PFSK-1 (cell line): ENCODE results near the gene CDH19. TPM values are rescaled to one million over a fixed set of nuclear protein-coding genes. Genes with fewer than 3 reads are reported as not detected.

ENCODE experiments used
- FOXP2 ChIP-seq: optimal IDR thresholded peaks from 2 replicates; pipeline ENCODE3; 2011; ENCODE audit warnings: borderline replicate concordance, control low read depth, inconsistent platforms; ENCODE audit not compliant: insufficient read depth; ENCODE audit errors: extremely low read length, extremely low read depth
- POLR2AphosphoS5 ChIP-seq: IDR thresholded peaks from 2 replicates; pipeline ENCODE4 v1.6.1; 2012; ENCODE audit warnings: low read depth, mild to moderate bottlenecking, control low read depth, low read length, moderate library complexity
- SIN3A ChIP-seq: IDR thresholded peaks from 2 replicates; pipeline ENCODE4 v1.6.1; 2012; ENCODE audit warnings: mild to moderate bottlenecking, low read length, moderate library complexity, borderline replicate concordance; ENCODE audit not compliant: insufficient read depth
- TAF1 ChIP-seq: IDR thresholded peaks from 2 replicates; pipeline ENCODE4 v1.6.1; 2012; ENCODE audit warnings: low read length, control low read depth, borderline replicate concordance; ENCODE audit not compliant: insufficient read depth
- polyA plus RNA-seq: library from polyadenylated mRNA; unstranded; fragments of >200 nt; gene quantifications from one replicate; pipeline ENCODE4 v1.2.1, GENCODE V29; 2012; ENCODE audit warnings: low read depth, missing spikeins; ENCODE audit not compliant: insufficient read length
- TF ChIP-seq, protein P1 (sequence below), 2 experiments: IDR thresholded peaks; 2 replicates each; pipeline versions ENCODE4 v1.6.1 to v1.8.0; 2011 to 2012; ENCODE audit warnings: low read depth in 2 of 2, low read length in 2 of 2, control low read depth in 1 of 2, inconsistent platforms in 1 of 2, mild to moderate bottlenecking in 1 of 2, moderate library complexity in 1 of 2; ENCODE audit not compliant: insufficient read depth in 1 of 2

The CDH19 gene
- polyA plus RNA-seq, result not detected

DNA sequence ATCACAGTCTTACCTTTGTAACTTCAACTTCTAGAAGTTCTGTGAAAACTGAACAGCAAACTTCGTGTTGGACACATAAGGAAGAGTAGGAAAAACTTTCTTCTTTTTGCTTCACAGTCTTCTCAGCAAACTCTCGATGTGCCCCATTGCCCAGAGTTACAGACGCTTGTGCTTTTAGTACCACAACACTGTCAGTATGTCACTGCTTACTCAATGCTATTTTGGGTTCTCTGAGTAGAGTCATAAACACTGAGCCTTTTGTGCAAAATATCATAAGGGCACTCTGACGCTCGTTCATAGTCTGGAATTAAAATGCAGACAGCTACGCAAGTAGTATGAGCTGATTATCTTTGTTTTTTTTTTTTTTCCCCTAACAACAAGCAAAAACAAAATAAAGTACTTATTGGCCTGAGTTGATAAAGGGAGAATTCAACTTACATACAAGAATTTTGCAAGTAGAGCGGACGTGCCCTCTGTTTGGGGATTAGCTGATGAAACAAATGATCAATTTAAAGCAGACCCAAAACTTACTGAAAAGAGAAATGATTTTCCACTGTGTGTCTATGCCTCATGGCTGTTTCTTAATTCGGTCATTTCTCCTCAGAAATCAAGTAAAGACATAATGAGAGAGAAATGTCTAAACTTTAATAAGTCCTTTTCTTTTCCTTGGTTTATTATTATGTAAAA is at the start of gene CDH19:
Gene CDH19 (minus strand): TSS at position 150 of the 687 bp plus-strand sequence. CDS start 31,886 bp downstream, outside the sequence.
- TF ChIP-seq FOXP2 (no peak), TAF1 (no peak)

GRCh38 chr18:66647671-66648070 is 43.8 kb upstream of the CDH19 start:
- TF ChIP-seq FOXP2 (no peak), SIN3A (no peak), TAF1 (no peak), POLR2AphosphoS5 (no peak)
- TF ChIP-seq, protein P1, sequence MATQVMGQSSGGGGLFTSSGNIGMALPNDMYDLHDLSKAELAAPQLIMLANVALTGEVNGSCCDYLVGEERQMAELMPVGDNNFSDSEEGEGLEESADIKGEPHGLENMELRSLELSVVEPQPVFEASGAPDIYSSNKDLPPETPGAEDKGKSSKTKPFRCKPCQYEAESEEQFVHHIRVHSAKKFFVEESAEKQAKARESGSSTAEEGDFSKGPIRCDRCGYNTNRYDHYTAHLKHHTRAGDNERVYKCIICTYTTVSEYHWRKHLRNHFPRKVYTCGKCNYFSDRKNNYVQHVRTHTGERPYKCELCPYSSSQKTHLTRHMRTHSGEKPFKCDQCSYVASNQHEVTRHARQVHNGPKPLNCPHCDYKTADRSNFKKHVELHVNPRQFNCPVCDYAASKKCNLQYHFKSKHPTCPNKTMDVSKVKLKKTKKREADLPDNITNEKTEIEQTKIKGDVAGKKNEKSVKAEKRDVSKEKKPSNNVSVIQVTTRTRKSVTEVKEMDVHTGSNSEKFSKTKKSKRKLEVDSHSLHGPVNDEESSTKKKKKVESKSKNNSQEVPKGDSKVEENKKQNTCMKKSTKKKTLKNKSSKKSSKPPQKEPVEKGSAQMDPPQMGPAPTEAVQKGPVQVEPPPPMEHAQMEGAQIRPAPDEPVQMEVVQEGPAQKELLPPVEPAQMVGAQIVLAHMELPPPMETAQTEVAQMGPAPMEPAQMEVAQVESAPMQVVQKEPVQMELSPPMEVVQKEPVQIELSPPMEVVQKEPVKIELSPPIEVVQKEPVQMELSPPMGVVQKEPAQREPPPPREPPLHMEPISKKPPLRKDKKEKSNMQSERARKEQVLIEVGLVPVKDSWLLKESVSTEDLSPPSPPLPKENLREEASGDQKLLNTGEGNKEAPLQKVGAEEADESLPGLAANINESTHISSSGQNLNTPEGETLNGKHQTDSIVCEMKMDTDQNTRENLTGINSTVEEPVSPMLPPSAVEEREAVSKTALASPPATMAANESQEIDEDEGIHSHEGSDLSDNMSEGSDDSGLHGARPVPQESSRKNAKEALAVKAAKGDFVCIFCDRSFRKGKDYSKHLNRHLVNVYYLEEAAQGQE (IDR thresholded peaks at IDR 0.05; ENCODE audit: insufficient read depth in 1 of 2, low read depth in 2 of 2, low read length in 2 of 2), result no peak

GRCh38 chr18:66646609-66647008 is 42.7 kb upstream of the CDH19 start:
- no peak for TF ChIP-seq TAF1
- TF ChIP-seq, protein P1 (IDR thresholded peaks at IDR 0.05; ENCODE audit: insufficient read depth in 1 of 2, low read depth in 2 of 2, low read length in 2 of 2), result no peak
- TF ChIP-seq SIN3A, result no peak
- no peak for TF ChIP-seq FOXP2
- TF ChIP-seq POLR2AphosphoS5, result no peak

- TF ChIP-seq, protein P1 (IDR thresholded peaks at IDR 0.05; ENCODE audit: insufficient read depth in 1 of 2, low read depth in 2 of 2, low read length in 2 of 2), result no peak
- TF ChIP-seq SIN3A, result no peak
- TF ChIP-seq POLR2AphosphoS5, result no peak
- TF ChIP-seq TAF1, result no peak
- no peak for TF ChIP-seq FOXP2
These were observed 42.1 kb upstream of the CDH19 start for GRCh38 chr18:66645983-66646382.

DNA sequence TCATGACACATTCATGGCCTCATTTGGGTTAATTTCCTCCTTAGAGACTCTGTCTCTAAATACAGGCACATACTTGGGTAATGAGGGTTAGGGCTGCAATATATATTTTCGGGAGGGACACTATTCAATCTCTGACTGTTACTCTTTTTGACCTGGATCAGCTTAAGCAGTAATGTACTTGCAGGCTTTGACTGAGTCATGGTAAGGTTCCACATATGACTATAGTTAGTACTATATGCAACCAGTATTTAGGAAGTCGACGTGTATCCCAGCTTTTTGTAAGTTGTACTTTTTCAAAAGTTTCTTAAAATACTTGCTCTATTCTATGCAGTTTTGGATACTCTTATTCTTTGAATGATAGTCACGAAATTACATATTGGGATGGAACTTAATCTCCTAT is 37.2 kb upstream of the CDH19 start:
- TF ChIP-seq POLR2AphosphoS5, result no peak
- no peak for TF ChIP-seq SIN3A
- no peak for TF ChIP-seq FOXP2
- TF ChIP-seq, protein P1 (IDR thresholded peaks at IDR 0.05; ENCODE audit: insufficient read depth in 1 of 2, low read depth in 2 of 2, low read length in 2 of 2), result no peak
- no peak for TF ChIP-seq TAF1
